Middle frontal gyrus (tissue), 1 donor: ENCODE data around the gene GALT.
A peak's percentile ranks its signal among the peaks of the same experiment; 100 is the strongest.

Experiments
- DNase-seq: peaks from one replicate; pipeline ENCODE4 v3.0.0-alpha.2; 2015; ENCODE audit warnings: low spot score; ENCODE audit errors: extremely low spot score

GALT gene

DNA sequence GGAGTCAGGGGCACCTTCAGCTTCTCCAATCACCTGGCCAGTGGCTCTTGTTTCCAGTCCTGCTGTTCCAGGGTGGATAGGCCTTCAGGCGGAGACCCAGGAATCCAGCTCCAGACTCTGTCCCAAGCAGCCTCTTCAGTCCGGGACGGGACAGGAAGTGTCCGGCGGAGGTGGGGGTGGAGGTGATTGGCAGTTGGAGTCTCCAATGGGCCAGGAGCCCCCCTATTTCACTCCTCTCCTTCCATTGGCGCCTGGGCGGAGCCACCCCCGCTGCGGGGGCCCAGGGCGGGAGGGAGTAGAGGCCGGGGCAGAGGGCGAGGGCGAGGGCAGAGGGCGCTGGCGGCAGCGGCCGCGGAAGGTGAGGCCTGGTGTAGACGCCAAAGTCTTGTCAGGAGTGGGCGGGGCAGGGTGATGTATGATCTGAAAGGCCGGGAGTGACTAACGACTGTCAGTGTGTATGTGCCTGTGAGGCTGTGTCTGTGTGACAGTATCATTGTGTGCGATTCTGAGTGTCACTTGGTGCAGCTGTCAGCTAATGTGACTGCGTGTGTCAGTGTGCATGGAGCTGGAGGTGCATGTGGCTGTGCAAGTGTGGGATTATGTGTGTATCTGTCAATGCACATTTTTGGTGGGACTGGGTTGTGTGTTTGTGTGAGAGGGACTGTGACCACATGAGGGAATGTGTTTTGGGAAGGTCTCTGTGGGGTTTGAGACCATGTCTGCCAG is 5.6 kb downstream of the GALT start, which contains the start of gene IL11RA:
Gene IL11RA, plus strand, starts transcription at position 310 of the 726 bp plus-strand sequence. CDS start 3,033 bp downstream, outside the sequence.
- DNase-seq = peak; percentile 71

DNA sequence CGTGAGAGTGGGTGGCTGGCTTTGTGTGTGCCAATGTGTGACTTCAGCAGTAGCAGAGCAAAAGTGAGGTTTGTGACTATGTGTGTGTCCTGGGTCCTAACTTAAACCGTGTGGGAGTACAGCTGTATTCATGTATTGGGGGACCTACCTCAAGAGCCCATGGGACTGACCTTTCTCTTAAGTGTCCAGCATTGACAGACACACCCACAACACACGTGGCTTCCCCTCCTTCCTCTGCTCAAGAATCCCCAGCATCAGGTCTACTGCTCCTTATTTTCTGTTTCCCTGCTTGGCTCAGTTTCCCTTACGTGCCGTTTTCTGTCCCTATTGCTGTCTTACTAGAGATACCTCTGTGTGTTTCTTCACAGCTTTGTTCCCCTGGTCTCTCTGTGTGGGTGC is 6.1 kb downstream of the GALT start:
- no peak for DNase-seq

DNA sequence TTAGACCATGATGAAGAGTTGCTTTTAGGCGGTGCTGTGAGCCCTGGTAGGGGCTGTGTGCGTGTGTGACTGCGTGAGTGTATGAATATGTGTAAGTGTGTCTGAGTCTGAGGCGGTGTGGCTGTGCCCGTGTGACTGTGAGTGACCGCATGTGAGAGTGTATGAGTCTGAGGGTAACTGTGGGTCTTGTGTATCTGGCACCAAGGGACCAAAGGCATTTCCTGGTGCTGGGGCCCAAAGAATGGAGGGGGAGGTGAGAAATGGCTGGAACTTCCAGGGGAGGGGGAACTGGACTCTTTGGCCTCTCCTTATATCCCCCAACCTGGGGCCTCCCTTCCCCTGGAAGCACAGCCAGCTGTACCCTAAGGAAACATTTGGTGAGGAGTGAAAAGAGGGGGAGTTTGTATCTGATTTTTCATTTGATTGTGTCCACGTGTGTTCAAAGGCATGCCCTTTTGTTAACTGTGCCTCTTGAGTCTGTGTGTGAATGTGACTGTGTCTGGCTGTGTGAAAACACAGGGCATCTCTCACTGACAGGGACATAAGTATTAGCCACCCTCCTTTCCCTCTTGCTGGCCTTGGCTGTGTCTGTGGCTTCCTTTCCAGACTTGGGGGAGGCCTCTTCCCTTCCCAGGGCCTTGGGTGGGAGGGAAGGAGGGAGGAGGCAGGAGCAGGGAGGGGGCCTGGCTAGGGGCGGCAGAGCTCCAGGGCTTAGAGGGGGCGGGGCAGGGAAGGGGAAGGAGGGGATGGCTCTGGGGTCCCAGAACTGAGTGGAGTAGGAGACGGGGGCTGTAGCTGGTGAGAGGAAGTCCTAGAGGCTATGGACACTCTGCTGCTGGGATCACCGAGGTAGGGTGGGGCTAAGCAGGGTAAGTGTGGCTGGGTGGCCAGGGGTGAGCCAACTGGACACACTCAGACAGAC is 6.9 kb downstream of the GALT start:
- DNase-seq = no peak

DNA sequence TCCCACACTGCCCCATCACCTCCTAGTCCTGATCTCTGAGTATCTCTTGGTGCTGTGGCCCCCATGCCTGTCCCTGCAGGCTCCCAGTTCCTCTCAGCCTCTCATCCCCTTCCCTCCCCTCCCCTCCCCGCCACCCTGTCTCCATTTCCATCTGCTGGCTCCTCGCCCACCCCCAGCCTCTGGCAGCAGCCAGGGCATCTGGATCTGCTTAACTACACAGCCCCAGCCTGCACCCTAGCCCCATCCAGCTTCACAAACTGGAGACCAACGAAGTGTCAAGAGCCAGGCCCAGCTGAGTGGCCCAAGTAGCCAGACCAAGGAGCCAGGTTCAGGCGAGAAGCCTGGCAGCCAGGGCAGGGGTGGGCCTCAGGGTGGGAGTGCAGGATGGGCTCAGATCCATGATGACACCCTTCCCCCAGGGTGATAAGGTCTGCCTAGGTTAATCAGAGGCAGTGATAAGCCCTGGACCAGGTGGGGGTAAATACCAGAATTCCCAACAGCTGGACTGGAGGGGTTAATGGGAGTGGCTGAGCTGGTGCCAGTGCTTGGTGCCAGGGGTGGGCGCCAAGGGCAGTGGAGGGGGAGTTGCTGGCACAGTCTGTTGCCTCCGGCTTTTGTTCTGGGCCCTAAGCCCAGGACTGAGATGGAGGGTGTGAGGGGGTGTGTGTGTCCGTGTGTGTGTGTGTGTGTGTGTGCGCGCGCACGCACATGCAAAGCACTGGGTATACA is 8.0 kb downstream of the GALT start:
- peak; percentile 39 for DNase-seq

DNA sequence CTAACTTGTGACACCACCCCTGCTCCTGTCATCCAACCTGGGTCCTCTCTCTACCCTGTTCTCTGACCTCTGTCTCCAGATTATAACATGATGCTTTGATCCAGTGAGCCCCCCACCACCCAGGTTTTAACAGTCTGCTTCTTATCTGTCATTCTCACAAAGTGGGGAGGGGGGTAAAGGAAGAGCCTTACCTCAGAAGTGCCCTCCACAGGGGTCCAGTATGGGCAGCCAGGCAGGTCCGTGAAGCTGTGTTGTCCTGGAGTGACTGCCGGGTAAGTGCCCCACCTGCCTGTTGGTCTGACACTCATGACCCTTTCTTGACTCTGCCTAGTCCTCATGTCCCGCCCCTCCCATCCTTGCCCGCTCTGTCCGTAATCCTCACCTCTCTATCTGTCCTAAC is 8.9 kb downstream of the GALT start:
- DNase-seq = no peak

DNA sequence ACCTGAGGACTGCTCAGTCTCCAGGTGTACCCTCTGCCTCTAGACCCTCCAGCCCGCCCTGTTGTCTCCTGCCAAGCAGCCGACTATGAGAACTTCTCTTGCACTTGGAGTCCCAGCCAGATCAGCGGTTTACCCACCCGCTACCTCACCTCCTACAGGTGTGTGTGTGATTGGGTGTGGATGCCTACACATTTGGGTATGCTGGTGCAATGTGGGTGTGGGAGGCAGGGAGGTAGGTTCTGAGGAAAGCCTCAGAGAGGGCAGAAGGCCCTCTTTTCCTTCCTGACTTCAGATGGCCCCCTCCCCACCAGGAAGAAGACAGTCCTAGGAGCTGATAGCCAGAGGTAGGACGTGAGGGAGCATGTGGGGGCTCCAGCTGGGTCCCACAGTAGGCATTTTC is 10.5 kb downstream of the GALT start:
- no peak for DNase-seq

DNA sequence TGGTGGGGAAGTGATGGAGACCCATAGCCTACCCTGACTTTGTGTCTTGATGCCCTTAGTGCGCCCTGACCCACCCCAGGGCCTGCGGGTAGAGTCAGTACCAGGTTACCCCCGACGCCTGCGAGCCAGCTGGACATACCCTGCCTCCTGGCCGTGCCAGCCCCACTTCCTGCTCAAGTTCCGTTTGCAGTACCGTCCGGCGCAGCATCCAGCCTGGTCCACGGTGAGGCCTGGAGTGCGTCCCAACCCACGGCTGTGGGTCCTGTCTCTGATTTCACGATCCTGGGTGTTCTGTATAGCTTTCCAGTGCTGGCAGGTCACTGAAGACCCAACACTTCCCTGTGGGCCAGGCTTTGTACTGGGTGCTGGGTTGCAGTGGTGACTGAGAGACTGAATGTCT is 12.0 kb downstream of the GALT start:
- no peak for DNase-seq

DNA sequence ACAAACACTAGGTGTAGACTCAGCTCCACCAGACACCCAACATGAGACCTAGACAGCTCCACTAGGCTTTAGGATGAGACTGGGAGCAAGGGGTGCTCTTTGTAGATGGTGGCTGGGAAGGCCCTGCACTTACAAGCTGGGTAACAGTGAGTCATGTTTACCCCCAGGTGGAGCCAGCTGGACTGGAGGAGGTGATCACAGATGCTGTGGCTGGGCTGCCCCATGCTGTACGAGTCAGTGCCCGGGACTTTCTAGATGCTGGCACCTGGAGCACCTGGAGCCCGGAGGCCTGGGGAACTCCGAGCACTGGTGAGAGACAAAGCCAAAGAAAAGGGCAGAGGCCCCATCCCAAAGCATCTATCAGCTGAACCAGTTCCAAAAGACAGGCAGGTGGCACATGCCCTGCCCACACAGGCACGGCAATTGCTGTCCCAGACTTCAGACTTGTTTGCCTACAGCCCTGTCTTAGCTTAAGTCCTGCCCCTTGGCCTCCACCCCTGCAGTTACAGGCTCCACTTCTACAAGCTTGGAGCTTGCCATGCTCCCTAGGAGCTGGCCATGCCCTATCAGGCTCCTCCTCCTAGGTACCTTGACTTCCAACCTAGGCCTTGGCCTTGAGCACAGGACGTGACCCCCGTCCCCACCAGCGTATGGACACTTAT is 13.2 kb downstream of the GALT start:
- DNase-seq = no peak

DNA sequence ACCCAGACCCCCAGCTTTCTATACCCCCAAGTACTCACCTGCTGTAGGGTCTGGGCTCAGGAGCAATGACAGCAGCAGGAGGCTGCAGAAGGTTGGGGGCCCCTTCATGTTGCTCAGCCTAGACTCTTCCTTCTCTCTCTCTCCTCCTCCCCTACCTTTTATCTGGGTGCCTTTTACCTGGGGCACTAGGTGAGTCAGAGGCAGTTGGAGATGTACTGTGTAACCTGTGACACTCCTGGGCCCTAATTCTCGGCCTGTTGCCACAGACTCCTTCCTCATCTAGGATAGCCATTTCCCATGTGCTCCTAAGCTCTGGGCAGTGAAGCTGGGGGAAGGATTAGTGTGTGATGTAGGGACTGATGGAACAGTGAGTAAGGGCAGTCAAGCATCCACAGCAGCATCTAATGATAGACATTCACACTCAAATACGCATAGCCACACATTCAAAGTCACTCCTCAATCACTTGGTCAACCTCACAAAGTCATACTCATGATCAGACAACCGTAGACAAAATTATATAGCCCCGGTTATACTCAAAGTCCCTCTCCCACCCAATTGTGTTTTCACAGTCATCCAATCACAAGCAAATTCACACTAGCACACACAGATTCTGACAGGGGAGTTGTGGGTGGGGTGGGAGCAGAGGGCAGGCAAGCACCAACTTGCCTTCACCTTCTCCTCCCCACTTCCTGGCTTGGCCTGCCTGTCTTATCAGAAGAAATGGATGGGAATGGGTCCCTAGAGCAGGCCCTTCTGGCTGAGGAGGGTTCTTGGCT is 16.2 kb downstream of the GALT start, which contains the start of gene CCL27:
Gene CCL27, minus strand, starts transcription at position 132 of the 777 bp plus-strand sequence. Its CDS starts 24 bp downstream, at position 108.
- no peak for DNase-seq

DNA sequence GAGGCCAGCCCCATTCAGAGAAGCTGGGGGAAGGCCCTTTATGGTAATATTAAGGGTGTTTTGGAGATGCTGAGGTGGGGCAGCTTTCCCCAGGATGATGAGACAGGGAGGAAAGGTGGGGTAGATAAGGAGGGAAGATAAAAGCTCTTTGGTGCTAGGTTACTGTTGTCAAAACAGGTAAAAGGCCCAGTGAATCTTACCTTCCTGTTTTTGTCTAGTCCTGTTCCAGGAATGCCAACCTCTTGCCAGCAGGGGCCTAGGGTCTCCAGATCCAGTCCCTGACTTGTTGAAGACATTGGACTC is 16.8 kb downstream of the GALT start:
- no peak for DNase-seq

DNA sequence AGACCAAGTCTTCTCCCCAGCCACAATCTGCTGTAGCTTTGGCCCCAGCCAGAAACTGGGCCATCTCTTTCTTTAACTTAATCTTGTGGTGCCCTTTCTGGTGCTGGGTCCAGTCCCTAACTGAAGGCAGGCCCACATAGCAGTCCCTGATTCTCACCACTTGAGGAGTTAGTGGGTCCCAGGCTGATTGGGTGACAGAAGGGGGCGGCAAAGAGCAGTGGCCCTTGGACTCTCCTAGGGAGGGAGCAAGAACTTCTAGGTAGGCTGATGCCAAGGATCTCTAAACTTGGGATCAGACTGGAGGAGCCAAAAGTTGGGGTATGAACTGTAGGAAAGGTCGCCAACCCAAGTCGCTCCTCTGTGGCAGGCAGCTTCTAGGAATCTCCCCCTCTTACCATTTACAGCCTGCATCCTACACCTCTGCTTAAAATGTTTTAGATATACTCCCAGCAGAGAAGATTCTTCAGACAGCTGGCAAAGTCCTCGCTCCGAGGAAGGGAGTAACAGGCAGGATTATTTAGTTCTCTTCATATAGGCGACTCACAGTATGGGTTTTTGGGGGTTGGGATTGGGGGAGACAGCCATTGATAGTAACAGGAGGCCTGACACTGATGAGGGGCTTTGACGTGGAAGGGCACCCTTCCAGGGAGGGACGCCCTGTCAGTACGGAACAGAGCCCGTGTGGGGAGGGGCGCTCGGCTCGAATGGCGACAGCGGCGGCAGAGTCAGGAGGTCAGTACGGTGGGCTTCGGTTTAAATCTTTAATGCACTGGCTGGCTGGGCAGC is 18.0 kb downstream of the GALT start:
- DNase-seq = peak; percentile 48

DNA sequence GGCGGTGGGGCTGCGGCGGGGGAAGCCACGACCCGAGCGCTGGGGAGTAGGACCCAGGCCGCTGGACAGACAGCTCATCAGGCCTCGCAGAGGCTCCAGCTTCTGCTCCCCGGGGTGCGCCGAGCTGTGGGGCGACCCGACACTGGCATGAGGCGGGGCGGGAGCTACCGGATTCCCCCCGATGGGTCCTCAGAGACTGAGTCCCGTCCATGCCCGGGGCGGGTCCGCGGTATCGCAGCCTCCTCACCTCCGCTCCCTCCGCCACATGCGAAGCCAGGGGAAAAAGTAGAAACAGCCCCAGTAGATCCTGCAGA is 18.5 kb downstream of the GALT start:
- no peak for DNase-seq

DNA sequence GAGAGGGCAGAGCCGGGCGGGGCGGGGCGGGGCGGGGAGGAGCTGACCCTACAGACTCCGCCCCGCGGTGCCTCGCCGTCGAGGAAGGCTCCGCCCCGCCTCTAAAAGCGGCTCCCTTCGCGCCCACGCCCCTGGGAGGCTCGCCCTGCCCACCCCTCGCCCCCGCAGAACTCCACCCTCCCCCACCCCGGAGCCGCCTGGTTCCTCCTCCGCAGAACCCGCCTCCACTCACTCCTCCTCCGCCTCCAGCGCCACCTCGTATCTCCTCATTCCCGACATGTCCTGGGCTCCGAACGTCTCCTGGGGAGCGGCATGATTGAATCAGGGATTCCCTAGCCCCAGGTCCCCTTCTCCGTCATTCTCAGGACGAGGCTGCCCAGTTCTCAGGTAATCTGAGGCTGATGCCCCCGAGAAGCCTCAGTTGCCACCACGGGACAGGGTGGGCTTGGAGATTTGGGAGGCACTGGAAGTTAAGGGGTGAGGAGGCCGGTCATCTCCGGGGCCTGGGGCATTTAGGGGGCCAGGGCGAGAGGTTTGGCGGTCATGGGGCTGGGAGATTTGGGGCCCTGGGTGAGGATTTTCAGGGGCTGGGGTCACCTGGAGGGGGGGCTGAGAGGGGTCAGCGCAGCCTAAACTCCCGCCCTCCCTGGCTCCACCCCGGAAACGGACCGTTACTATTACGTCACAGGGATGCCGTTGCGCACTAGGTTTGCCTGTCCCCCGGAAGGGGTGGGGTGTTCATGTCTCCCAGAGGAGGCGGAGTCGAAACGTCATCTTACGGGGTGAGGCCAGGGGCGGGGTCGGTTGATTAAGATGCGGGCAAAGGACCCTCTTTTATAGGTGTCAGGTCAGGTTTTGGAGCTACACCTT is 19.1 kb downstream of the GALT start:
- DNase-seq = peak; percentile 89

DNA sequence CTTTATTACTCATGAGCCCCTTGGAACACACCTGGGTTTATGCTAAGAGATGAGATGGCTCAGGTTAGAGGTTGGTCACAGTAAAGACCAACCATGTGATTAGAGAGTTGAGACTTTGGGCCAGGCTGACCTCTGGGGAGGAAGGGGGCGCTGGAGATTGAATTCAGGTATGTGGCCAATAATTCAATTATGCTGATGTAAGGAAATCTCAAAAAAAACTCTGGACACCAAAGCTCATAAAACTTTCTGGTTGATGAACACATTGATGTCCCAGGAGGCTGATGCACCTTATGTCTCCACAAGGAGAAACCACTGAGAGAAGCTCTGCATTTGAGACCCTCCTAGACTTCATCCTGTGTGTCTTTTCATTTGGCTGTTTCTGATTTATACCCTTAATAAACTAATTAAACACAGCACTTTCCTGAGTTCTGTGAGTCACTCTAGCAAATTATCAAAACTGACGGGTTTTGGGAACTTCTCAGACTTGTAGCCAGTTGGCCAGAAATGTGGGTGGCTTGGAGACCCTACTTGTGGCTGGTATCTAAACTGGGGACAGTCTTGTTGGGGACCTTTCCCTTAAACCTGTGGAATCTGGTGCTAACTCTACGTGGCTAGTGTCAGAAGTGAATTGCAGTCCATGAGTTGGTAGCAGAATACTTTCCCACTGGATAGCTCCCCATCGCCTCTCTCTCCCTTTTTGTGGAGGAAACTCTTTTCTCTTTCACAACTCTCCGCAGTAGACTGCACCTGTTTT is 23.5 kb downstream of the GALT start:
- DNase-seq = no peak

DNA sequence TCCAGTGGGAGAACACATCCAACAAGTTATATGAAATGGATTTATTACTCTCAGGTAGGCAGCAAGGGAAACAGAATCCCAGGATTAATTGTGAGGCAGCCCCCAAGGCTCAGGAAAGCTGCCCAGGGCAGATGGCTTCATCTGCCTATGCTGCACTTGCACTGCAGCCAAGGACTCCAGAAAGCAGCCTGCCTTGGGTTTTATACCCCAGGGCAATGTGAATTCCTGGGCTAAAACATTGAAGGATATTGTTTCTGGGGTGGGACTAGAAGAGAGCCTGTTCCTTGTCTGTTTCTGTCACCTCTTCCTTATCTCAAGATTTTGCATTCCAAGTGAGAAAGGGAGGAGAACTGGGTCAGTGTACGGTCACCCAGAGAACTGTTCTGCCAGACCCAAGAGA is 24.8 kb downstream of the GALT start:
- no peak for DNase-seq

DNA sequence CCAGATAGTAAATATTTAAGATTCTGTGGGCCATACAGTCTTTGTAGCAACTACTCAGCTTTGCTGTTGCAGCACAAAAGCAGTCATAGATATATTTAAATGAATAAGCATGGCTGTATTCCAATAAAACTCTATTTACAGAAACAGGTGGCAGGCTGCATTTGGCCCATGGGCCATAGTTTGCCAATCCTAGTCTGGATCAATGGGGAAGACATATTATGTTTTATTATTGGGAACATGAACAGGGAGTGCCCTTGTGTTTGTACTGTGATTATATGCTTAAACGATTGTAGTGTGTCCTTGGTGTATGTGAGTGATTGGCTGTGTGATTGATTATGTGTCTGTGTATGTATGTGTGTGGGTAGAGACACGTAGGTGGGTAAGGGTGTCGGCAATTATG is 28.0 kb downstream of the GALT start:
- no peak for DNase-seq

DNA sequence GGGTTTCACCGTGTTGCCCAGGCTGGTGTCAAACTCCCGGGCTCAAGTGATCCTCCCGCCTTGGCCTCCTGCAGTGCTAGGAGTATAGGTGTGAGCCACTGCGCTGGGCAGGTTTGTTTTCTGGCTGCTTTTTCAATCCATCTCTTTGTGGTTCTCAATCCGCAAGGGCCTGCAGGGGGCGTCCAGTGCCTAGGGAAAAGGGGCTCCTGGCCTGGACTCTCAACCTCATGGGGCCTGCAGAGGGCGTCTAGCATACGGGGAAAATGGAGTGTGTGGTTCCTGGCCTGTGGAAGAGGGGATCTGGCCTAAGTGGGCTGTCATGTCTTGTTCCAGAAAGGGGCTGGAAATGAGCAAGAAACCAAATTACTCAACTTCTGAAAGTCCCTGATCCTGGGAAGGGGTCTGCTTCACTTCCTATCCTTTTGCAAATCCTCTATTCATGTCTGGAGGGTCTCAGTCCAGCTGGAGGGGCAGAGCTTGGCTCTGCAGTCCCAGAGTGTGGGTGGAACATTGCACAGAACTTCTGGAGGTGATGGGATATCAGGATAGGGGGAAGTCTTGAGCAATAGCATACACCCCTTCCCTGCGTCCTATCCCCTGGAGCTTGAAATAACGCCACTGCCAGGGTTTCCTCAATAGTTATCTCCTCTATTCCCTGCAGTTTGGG is 28.7 kb downstream of the GALT start:
- no peak for DNase-seq

DNA sequence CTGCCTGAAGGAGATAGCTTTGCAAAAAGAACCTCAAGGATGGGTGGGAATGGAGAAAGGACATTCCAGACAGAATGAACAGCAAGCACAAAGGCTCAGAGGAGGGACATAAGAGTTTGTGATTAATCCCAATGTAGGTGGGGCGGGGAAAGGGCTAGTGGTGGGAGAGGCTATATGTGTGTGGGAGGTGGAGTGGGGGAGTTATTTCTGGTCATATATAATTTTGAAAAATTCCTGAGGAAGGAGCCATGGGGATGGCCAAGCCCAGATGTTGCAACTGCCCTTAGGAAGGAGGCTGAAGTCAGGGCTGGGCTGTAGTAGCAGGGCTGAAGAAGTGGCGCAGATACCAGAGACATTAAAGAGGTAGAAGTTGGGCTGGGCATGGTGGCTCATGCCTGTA is 29.4 kb downstream of the GALT start:
- DNase-seq = no peak
